Fibroblast of pulmonary artery (primary cell): Measurements from ENCODE around the gene PLA2G4C.
A peak's percentile ranks its signal among the peaks of the same experiment; 100 is the strongest.

Source experiments
- DNase-seq: peaks from one replicate; pipeline ENCODE4 v3.0.0-alpha.2; 2010; ENCODE audit warnings: low read depth
- H3K4me3 ChIP-seq: replicated peaks from 2 replicates; pipeline ENCODE4 v1.5.1; 2011; ENCODE audit warnings: low read depth, mild to moderate bottlenecking, control low read depth, low read length, moderate library complexity
- TF ChIP-seq, protein P1 (sequence below): IDR thresholded peaks from 2 replicates; pipeline ENCODE4 v1.5.1; 2011; ENCODE audit warnings: mild to moderate bottlenecking, control low read depth, low read length, inconsistent platforms; ENCODE audit errors: missing control alignments

The PLA2G4C gene

DNA sequence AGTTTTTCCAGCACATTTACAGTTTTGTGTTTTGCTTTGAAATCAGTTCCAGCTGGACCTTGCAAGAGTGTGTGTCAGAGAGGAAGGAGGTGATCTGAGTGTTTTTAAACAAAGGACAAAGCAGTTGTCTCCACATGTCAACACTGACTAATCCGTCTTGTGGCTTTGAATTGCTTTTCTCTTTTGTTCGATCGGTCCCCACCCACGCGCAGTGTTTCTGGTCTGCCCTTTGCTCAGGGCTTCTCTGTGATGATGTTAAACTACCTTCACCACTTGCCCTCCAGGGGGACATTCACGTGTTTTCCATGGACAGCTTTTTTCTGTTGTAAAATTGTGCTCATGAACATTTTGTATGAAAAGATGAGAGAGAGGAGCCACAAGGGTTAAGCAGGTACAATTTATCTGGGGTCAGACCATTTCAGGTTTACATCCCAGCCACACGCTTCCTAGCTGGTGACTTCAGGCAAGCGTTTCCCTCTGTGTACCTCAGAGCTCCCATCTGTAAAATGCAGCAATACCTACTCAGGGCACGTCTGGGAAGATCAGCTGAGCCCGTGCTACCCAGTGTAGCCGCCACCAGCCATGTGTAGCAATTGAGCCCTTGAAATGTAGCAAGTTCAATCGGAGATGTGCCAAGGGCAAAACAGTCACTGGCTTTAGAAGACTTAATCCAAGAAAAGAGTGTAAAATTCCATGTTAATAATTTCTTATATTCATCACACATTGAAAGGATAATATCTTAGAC lies 13.5 kb upstream of the PLA2G4C start:
- TF ChIP-seq, protein P1, sequence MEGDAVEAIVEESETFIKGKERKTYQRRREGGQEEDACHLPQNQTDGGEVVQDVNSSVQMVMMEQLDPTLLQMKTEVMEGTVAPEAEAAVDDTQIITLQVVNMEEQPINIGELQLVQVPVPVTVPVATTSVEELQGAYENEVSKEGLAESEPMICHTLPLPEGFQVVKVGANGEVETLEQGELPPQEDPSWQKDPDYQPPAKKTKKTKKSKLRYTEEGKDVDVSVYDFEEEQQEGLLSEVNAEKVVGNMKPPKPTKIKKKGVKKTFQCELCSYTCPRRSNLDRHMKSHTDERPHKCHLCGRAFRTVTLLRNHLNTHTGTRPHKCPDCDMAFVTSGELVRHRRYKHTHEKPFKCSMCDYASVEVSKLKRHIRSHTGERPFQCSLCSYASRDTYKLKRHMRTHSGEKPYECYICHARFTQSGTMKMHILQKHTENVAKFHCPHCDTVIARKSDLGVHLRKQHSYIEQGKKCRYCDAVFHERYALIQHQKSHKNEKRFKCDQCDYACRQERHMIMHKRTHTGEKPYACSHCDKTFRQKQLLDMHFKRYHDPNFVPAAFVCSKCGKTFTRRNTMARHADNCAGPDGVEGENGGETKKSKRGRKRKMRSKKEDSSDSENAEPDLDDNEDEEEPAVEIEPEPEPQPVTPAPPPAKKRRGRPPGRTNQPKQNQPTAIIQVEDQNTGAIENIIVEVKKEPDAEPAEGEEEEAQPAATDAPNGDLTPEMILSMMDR, result peak; percentile 33
- peak; percentile 86 for DNase-seq

DNA sequence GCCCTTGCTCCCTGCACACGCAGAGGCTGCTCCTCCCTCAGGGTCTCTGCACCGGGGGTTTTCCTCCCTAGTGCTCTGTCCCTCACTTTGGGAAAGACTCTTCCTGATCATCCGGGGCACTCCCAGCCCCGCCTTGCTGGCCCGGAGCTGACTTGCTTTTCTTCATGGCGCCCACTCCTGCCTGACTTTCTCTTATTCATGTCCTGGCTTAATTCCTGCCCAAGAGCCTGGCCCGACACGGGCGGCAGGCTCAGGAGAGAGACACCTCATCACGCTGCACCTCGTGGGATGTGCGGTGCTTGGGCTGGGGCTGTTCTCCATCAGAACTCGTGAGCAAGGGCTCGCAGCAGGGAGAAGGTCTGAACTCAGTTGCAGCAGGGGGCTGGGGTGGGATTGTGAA lies 11.8 kb upstream of the PLA2G4C start:
- TF ChIP-seq, protein P1, result no peak
- H3K4me3 ChIP-seq, result no peak overlapping the region

More for the DNA sequence above, 13.5 kb upstream of the PLA2G4C start:
- H3K4me3 ChIP-seq, result no peak overlapping the region

DNA sequence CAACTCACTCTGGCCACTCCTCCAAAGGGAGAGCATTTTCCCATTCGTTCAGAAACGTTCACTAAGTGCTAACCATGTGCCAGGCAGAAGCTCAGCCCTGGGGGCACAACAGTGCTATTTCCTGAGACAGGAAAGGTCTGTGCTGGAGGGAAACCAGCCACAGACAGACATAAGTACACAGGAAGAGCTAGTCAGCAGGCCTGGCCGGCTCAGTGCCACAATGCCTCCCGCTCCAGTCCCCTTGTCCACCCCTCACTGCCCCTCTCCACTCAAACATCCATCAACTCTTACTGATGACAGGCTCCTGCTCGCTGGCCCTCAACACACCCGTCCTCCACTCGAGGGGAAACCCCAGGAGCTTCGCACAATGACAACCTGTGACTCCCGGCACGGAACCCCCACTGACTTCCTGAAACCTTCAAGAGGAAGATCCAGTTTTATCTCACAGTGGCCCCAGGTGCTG lies 11.3 kb upstream of the PLA2G4C start:
- no peak overlapping the region for H3K4me3 ChIP-seq
- peak; percentile 54 for DNase-seq
- TF ChIP-seq, protein P1, result no peak

More for the DNA sequence above, 11.8 kb upstream of the PLA2G4C start:
- DNase-seq, result no peak

DNA sequence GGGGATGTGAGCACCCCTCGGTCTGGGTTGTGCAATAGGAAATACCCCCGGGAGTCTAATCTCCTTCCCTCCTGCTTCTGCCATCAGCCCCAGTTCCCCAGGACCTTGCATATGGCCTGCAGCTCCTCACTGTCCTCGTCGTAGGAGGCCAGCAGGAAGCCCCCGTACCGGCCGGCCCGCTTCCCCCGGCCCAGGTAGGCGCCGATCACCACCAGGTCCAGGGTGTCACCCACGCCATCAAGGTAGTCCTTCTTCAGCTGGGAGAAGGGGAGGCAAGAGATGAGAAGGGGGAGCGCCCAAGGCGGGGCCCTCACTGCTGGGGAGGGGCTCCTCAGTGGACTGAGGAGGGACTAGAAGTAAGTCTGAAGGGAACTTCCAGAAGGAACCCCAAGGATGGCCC lies 10.4 kb upstream of the PLA2G4C start:
- no peak for DNase-seq
- H3K4me3 ChIP-seq, result no peak overlapping the region
- TF ChIP-seq, protein P1, result no peak

DNA sequence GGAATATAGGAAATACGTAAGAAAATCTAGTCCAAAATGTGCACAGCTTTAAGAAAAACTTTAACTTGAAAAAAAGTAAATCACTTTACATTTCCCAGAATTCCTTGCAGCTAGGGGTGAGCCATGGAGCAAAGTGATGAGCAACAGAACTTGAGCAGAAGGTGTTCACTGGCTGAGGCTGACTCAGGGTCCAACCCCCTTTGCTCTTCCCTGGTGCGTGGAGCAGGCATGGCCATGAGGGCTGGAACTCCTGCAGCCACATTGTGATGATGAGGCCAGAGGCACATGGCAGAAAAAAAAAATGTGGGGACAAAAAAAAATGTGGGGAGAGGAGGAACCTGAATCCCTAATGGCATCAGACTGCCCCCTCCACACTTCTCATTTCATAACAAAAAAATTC lies 9.9 kb upstream of the PLA2G4C start:
- no peak overlapping the region for H3K4me3 ChIP-seq
- no peak for DNase-seq
- TF ChIP-seq, protein P1, result no peak

DNA sequence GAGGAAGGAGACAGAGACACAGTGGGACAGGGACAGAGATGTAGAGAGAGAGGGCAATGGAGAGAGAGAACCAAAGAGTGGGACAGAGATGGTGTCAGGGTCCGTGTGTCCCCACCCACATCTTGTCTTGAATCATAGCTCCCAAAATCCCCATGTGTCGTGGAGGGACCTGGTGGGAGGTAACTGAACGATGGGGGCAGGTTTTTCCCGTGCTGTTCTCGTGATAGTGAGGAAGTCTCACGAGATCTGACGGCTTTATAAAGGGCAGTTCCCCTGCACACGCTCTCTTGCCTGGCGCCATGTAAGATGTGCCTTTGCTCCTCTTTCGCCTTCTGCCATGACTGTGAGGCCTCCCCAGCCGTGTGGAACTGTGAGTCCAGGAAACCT lies 7.5 kb upstream of the PLA2G4C start:
- no peak overlapping the region for H3K4me3 ChIP-seq
- TF ChIP-seq, protein P1, result no peak
- DNase-seq, result no peak
